Stomach (tissue), 9 donors: ENCODE results near the gene EVL. TPM values are rescaled to one million over a fixed set of nuclear protein-coding genes. Genes with fewer than 3 reads are reported as not detected.

Experiments
- DNase-seq, 2 donors: peaks; one replicate each; pipeline versions ENCODE4 v3.0.0 to v3.0.0-alpha.2; 2013 to 2019
- H3K27ac ChIP-seq, 5 donors: fragments of 200-600 bp in 4 of 5; sonication (generic) in 4 of 5; one replicate each; pipeline ENCODE4 v1.5.1; 2013 to 2019; ENCODE audit warnings: mild to moderate bottlenecking in 1 of 5, moderate library complexity in 1 of 5
- H3K27me3 ChIP-seq, 3 donors: fragments of 200-600 bp; sonication (generic); one replicate each; pipeline ENCODE4 v1.5.1; 2017 to 2019; ENCODE audit warnings: mixed run types in 1 of 3
- H3K36me3 ChIP-seq, 4 donors: fragments of 200-600 bp; sonication (generic); 1 replicate in 3 of 4; 2 replicates in 1 of 4; pipeline ENCODE4 v1.5.1; 2016 to 2019
- H3K4me1 ChIP-seq, 4 donors: fragments of 200-600 bp; sonication (generic); one replicate each; pipeline ENCODE4 v1.5.1; 2016 to 2019
- H3K4me3 ChIP-seq, 4 donors: fragments of 200-600 bp; sonication (generic) in 3 of 4; one replicate each; pipeline ENCODE4 v1.5.1; 2016 to 2019; ENCODE audit warnings: mild to moderate bottlenecking in 1 of 4
- H3K9me3 ChIP-seq, 4 donors: fragments of 200-600 bp; sonication (generic); one replicate each; pipeline ENCODE4 v1.5.1; 2016 to 2019
- EP300 ChIP-seq: sonication (generic); formaldehyde crosslinking; IDR thresholded peaks from one replicate; pipeline ENCODE4 v1.6.1; 2017; ENCODE audit warnings: antibody characterized with exemption
- POLR2A ChIP-seq, 4 donors: fragments of 450-650 bp; IDR thresholded peaks; one replicate each; pipeline ENCODE4 v1.6.1; 2016; ENCODE audit warnings: antibody characterized with exemption in 4 of 4, control low read depth in 2 of 4, mild to moderate bottlenecking in 1 of 4, moderate library complexity in 1 of 4
- POLR2AphosphoS5 ChIP-seq, 3 donors: sonication (generic); formaldehyde crosslinking; IDR thresholded peaks; one replicate each; pipeline ENCODE4 v1.6.1; 2016; ENCODE audit warnings: antibody characterized with exemption in 3 of 3
- WGBS, 5 donors: extraction: QIAGEN DNeasy Blood & Tissue Kit in 3 of 5; methylation state at CpG; one replicate each; pipeline versions ENCODE4 v1.1.5 to v1.1.7; 2013 to 2018; 5-methylcytosine and 5-hydroxymethylcytosine counted together
- intact Hi-C: fragments of 100-400 bp; cut with DNase I; formaldehyde crosslinking; loops from one replicate; pipeline ENCODE4 v1.15.1; 2023; ENCODE audit warnings: low total_unique reads
- polyA plus RNA-seq, 3 donors: library from polyadenylated mRNA; stranded (reverse); fragments of 200-250 nt; gene quantifications; one replicate each; pipeline ENCODE4 v1.2.3, GENCODE V29; 2013
- total RNA-seq, 5 donors: library from RNA; depleted of rRNA; stranded (reverse); fragments of >200 nt; gene quantifications; one replicate each; pipeline versions ENCODE4 v1.1.0 to v1.2.3, GENCODE V29; 2014 to 2016
- TF ChIP-seq, protein P1 (sequence below), 7 experiments: fragments of 450-650 bp in 4 of 7; fragments of 200-600 bp in 3 of 7; sonication (generic) in 3 of 7; IDR thresholded peaks; one replicate each; pipeline ENCODE4 v1.5.1; 2016 to 2019; ENCODE audit warnings: antibody characterized with exemption in 7 of 7, control low read depth in 2 of 7, mild to moderate bottlenecking in 1 of 7
- donor health status: healthy with polysubstance abuse.
- donor health status: Bipolar disorder and iron deficiency.
- donor health status: healthy.

Gene EVL
- total and polyA plus RNA-seq, 8 donors, result 23.3 to 111 (median 39.7) TPM

DNA sequence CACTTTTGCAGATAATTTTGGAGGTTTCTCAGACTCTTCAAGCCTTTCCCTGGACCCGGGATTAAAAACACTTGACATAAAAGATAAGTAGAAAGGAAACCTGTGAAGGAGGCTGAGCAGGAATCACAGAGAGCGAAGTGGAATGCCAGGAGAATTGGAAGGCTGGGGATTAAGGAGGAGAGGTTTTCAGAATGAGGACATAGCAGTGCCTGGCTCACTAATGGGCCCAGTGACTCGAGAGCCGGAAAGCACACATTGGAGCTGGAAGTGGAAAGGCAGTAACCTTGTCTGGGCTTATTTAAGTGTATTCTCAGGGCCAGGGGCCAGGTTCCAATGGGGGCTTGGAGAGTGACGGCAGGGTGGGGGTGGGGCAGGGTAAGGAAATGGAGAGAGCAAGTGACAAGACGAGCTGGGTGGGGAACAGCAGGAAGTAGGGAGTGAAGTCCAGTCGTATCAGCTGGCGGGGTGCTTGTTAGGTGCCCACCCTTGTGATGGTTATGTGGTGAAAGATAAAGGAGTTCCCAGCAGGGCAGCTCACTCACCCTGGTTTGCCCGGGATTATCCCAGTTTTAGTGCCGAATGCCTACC, 13.1 kb downstream of the EVL start:
- no peaks in the 10 kb centered on the region for H3K9me3 ChIP-seq
- peaks cover 11 to 72% (median 41%) of the 10 kb centered on the region in 4 donors for H3K4me1 ChIP-seq
- DNase-seq, result no peak
- no peak overlapping the region for H3K4me3 ChIP-seq
- H3K27ac ChIP-seq, result peak overlapping the region in 4 of 5 donors; percentile 27 to 54 (median 44)
- no peaks in the 10 kb centered on the region for H3K36me3 ChIP-seq
- TF ChIP-seq POLR2AphosphoS5 (IDR thresholded peaks at IDR 0.05) (no peak), POLR2A (IDR thresholded peaks at IDR 0.05) (no peak), EP300 (no peak)
- TF ChIP-seq, protein P1, sequence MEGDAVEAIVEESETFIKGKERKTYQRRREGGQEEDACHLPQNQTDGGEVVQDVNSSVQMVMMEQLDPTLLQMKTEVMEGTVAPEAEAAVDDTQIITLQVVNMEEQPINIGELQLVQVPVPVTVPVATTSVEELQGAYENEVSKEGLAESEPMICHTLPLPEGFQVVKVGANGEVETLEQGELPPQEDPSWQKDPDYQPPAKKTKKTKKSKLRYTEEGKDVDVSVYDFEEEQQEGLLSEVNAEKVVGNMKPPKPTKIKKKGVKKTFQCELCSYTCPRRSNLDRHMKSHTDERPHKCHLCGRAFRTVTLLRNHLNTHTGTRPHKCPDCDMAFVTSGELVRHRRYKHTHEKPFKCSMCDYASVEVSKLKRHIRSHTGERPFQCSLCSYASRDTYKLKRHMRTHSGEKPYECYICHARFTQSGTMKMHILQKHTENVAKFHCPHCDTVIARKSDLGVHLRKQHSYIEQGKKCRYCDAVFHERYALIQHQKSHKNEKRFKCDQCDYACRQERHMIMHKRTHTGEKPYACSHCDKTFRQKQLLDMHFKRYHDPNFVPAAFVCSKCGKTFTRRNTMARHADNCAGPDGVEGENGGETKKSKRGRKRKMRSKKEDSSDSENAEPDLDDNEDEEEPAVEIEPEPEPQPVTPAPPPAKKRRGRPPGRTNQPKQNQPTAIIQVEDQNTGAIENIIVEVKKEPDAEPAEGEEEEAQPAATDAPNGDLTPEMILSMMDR (IDR thresholded peaks at IDR 0.05), result no peak
- intact Hi-C loops, result no loop called here
- WGBS, 5 donors, result 74 to 82% (median 78%) methylated on average over 10 of the region's 10 CpGs
- no peaks in the 10 kb centered on the region for H3K27me3 ChIP-seq

GRCh38 chr14:100078997-100079725, 13.9 kb downstream of the EVL start:
- WGBS, 5 donors, result 53 to 71% (median 69%) methylated on average over 4 to 9 of the region's 9 CpGs
- H3K4me1 ChIP-seq, result peaks cover 11 to 64% (median 35%) of the 10 kb centered on the region in 4 donors

DNA sequence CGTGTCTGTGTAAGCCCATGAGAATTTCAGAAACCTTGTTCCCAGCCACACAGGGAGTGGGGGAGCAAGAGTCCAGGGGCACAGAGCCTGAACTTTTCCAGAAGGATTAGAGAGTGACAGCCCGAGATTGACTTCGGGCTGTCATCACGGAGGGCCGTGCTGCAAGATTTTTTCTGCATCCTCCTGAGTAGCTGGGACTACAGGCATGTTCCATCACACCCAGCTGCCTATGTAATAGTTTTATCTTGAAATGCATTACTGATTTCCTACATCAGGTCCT, 14.4 kb downstream of the EVL start:
- DNase-seq, result no peak
- TF ChIP-seq POLR2AphosphoS5 (IDR thresholded peaks at IDR 0.05), result no peak
- TF ChIP-seq, protein P1 (IDR thresholded peaks at IDR 0.05), result no peak
- no peak for TF ChIP-seq POLR2A (IDR thresholded peaks at IDR 0.05)
- TF ChIP-seq EP300, result no peak
- intact Hi-C loops, result no loop called here
- H3K4me3 ChIP-seq, result no peak overlapping the region
- H3K27me3 ChIP-seq, result no peaks in the 10 kb centered on the region
- no peaks in the 10 kb centered on the region for H3K9me3 ChIP-seq
- peaks cover 11 to 60% (median 34%) of the 10 kb centered on the region in 4 donors for H3K4me1 ChIP-seq
- 68 to 78% (median 76%) methylated on average over 5 of the region's 5 CpGs for WGBS, 5 donors
- H3K36me3 ChIP-seq, result peaks cover 0 to 3% (median 1%) of the 10 kb centered on the region in 4 donors
- H3K27ac ChIP-seq, result peak overlapping the region in 3 of 5 donors; percentile 38 to 54 (median 51)

More at GRCh38 chr14:100078997-100079725, 13.9 kb downstream of the EVL start:
- peak overlapping the region in 4 of 5 donors; percentile 27 to 54 (median 44) for H3K27ac ChIP-seq
- H3K9me3 ChIP-seq, result no peaks in the 10 kb centered on the region
- no peak overlapping the region for H3K4me3 ChIP-seq
- TF ChIP-seq POLR2AphosphoS5 (IDR thresholded peaks at IDR 0.05) (no peak), EP300 (no peak), POLR2A (IDR thresholded peaks at IDR 0.05) (no peak)
- TF ChIP-seq, protein P1 (IDR thresholded peaks at IDR 0.05), result no peak
- DNase-seq, result peak; percentile 47 to 63
- no peaks in the 10 kb centered on the region for H3K36me3 ChIP-seq
- intact Hi-C loops, result no loop called here
- H3K27me3 ChIP-seq, result no peaks in the 10 kb centered on the region

- Histone ChIP-seq H3K36me3 (peaks cover 0 to 5% (median 3%) of the 10 kb centered on the region in 4 donors), H3K9me3 (no peaks in the 10 kb centered on the region), H3K27me3 (no peaks in the 10 kb centered on the region), H3K4me3 (no peak overlapping the region), H3K4me1 (peaks cover 11 to 55% (median 33%) of the 10 kb centered on the region in 4 donors), H3K27ac (peak overlapping the region in 1 of 5 donors; percentile 38)
- intact Hi-C loops, result no loop called here
- DNase-seq, result no peak
- WGBS, 5 donors, result 84 to 91% (median 89%) methylated on average over 5 of the region's 5 CpGs
- TF ChIP-seq POLR2A (IDR thresholded peaks at IDR 0.05) (no peak), POLR2AphosphoS5 (IDR thresholded peaks at IDR 0.05) (no peak), EP300 (no peak)
- TF ChIP-seq, protein P1 (IDR thresholded peaks at IDR 0.05), result no peak
Measured at GRCh38 chr14:100080206-100080605, 15.0 kb downstream of the EVL start.
